ENCODE results near the gene DCC.

The DCC gene

GRCh38 chr18:53534695-53535094 is 1194.7 kb downstream of the DCC start:
- no peaks in the 10 kb centered on the region for H3K79me2 ChIP-seq (ENCODE audit: control insufficient read depth, low read length)
- no peak for TF ChIP-seq CTCF (IDR thresholded peaks at IDR 0.05; ENCODE audit: low read depth, low read length, poor library complexity, severe bottlenecking)
- TF ChIP-seq EZH2phosphoT487 (IDR thresholded peaks at IDR 0.05; ENCODE audit: borderline replicate concordance, low read length) = no peak
- no peaks in the 10 kb centered on the region for H4K20me1 ChIP-seq (ENCODE audit: control insufficient read depth, insufficient read depth, low read depth, low read length)
- H3K9me3 ChIP-seq (ENCODE audit: control insufficient read depth, insufficient read depth, low read length) = no peaks in the 10 kb centered on the region
- H3F3A ChIP-seq (ENCODE audit: control insufficient read depth, insufficient read depth) = no peaks in the 10 kb centered on the region
- H3K4me2 ChIP-seq (ENCODE audit: low read length) = no peak overlapping the region
- no peak overlapping the region for H3K27ac ChIP-seq (ENCODE audit: low read depth, low read length)
- H3K27me3 ChIP-seq (ENCODE audit: control insufficient read depth, low read length) = no peaks in the 10 kb centered on the region
- H3K4me3 ChIP-seq (ENCODE audit: low read length) = no peak overlapping the region
- H3K36me3 ChIP-seq (ENCODE audit: control insufficient read depth, low read length) = no peaks in the 10 kb centered on the region
- H3K9me2 ChIP-seq (replicated peaks; ENCODE audit: control insufficient read depth, low read length) = no peaks in the 10 kb centered on the region
- no peaks in the 10 kb centered on the region for H3K4me1 ChIP-seq (ENCODE audit: control insufficient read depth, low read length)

DNA sequence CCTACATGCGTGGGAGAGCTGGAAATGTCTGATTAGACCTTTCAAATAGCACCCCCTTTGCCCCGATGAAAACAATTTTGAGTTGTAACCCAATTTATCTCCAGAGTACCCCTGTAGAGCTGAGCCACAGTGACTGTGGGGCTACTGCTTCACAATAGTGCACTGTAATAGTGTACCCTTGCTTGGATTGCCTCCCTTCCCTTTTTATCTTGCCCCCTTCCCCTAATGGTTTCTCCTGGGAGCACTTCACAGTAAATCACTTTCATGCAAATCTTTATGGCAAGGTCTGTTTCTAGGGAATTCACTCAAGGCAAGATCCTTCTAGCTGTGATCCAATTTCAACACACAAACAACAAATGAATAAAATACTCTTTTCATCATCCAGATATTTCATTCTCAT is 1196.9 kb downstream of the DCC start:
- Histone ChIP-seq H3F3A (ENCODE audit: control insufficient read depth, insufficient read depth) (no peaks in the 10 kb centered on the region), H3K9me3 (ENCODE audit: control insufficient read depth, insufficient read depth, low read length) (no peaks in the 10 kb centered on the region), H3K4me3 (ENCODE audit: low read length) (no peak overlapping the region), H3K9me2 (replicated peaks; ENCODE audit: control insufficient read depth, low read length) (no peaks in the 10 kb centered on the region), H3K79me2 (ENCODE audit: control insufficient read depth, low read length) (no peaks in the 10 kb centered on the region), H3K27ac (ENCODE audit: low read depth, low read length) (no peak overlapping the region), H3K27me3 (ENCODE audit: control insufficient read depth, low read length) (no peaks in the 10 kb centered on the region), H4K20me1 (ENCODE audit: control insufficient read depth, insufficient read depth, low read depth, low read length) (no peaks in the 10 kb centered on the region), H3K4me1 (ENCODE audit: control insufficient read depth, low read length) (no peaks in the 10 kb centered on the region), H3K36me3 (ENCODE audit: control insufficient read depth, low read length) (no peaks in the 10 kb centered on the region), H3K4me2 (ENCODE audit: low read length) (no peak overlapping the region)
- no peak for TF ChIP-seq CTCF (IDR thresholded peaks at IDR 0.05; ENCODE audit: low read depth, low read length, poor library complexity, severe bottlenecking)
- TF ChIP-seq EZH2phosphoT487 (IDR thresholded peaks at IDR 0.05; ENCODE audit: borderline replicate concordance, low read length) = no peak

GRCh38 chr18:53541924-53542323 is 1201.9 kb downstream of the DCC start:
- H3K4me1 ChIP-seq (ENCODE audit: control insufficient read depth, low read length) = no peaks in the 10 kb centered on the region
- no peaks in the 10 kb centered on the region for H3K79me2 ChIP-seq (ENCODE audit: control insufficient read depth, low read length)
- H3K27ac ChIP-seq (ENCODE audit: low read depth, low read length) = no peak overlapping the region
- no peaks in the 10 kb centered on the region for H3K27me3 ChIP-seq (ENCODE audit: control insufficient read depth, low read length)
- H3K4me2 ChIP-seq (ENCODE audit: low read length) = no peak overlapping the region
- H3K36me3 ChIP-seq (ENCODE audit: control insufficient read depth, low read length) = no peaks in the 10 kb centered on the region
- no peaks in the 10 kb centered on the region for H3K9me2 ChIP-seq (replicated peaks; ENCODE audit: control insufficient read depth, low read length)
- no peaks in the 10 kb centered on the region for H3F3A ChIP-seq (ENCODE audit: control insufficient read depth, insufficient read depth)
- H3K4me3 ChIP-seq (ENCODE audit: low read length) = no peak overlapping the region
- H4K20me1 ChIP-seq (ENCODE audit: control insufficient read depth, insufficient read depth, low read depth, low read length) = no peaks in the 10 kb centered on the region
- TF ChIP-seq EZH2phosphoT487 (IDR thresholded peaks at IDR 0.05; ENCODE audit: borderline replicate concordance, low read length) = no peak
- TF ChIP-seq CTCF (IDR thresholded peaks at IDR 0.05; ENCODE audit: low read depth, low read length, poor library complexity, severe bottlenecking) = no peak
- no peaks in the 10 kb centered on the region for H3K9me3 ChIP-seq (ENCODE audit: control insufficient read depth, insufficient read depth, low read length)

DNA sequence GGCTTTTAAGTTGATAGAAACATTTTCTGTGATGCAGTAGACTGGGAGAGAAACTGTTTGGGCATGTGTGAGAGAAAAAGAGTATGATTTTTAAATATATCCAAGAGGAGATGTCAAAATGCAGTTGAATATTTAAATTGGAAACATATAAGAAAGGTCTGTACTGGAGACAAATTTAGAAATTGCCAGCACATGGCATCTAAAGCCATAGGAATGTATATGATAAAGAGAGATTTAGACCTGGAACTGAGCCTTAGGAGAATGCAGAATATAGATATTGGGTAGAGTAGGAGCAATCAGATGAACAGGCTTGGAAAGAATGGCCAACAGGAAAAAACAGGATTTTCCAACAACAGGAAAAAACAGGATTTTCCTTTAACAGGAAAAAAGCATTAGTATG is 1203.7 kb downstream of the DCC start:
- Histone ChIP-seq H3K9me3 (ENCODE audit: control insufficient read depth, insufficient read depth, low read length) (no peaks in the 10 kb centered on the region), H3K27me3 (ENCODE audit: control insufficient read depth, low read length) (no peaks in the 10 kb centered on the region), H3K4me3 (ENCODE audit: low read length) (no peak overlapping the region), H3K4me1 (ENCODE audit: control insufficient read depth, low read length) (no peaks in the 10 kb centered on the region), H3K9me2 (replicated peaks; ENCODE audit: control insufficient read depth, low read length) (no peaks in the 10 kb centered on the region), H4K20me1 (ENCODE audit: control insufficient read depth, insufficient read depth, low read depth, low read length) (no peaks in the 10 kb centered on the region), H3K27ac (ENCODE audit: low read depth, low read length) (no peak overlapping the region), H3K36me3 (ENCODE audit: control insufficient read depth, low read length) (no peaks in the 10 kb centered on the region), H3K4me2 (ENCODE audit: low read length) (no peak overlapping the region), H3K79me2 (ENCODE audit: control insufficient read depth, low read length) (no peaks in the 10 kb centered on the region), H3F3A (ENCODE audit: control insufficient read depth, insufficient read depth) (no peaks in the 10 kb centered on the region)
- TF ChIP-seq EZH2phosphoT487 (IDR thresholded peaks at IDR 0.05; ENCODE audit: borderline replicate concordance, low read length) (no peak), CTCF (IDR thresholded peaks at IDR 0.05; ENCODE audit: low read depth, low read length, poor library complexity, severe bottlenecking) (no peak)
